ENCODE data around the gene TBRG1.

TBRG1 gene

DNA sequence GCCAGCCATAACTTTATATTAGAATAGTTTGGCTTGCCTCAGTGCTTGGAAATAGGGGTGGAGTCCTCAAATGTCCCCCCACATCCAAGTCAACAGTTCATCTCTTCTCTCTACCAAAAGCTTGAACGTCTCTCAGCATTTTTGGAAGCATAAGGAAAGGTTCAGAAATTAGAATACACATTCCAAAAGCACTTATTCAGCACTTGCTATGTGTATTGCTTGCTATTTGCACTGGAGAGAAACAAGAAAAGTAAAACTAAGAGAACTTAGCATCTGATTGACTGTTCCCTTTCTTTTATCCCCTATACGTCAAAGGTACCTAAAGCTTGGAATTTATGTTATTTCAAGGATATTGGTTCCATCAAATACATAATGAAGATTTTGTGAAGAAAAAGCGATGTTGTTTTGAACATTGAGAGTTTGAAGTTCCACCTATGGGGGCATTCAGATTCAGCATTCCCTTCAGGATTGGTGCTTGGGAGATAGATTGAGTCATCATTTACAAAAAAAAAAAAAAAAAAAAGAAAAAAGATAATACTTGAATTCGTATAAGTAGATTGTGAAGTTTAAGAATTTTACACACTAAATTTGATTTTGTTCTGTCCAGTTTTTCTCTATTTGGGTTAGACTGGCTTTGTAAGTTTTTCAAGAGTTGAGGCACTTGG is 1.3 kb downstream of the TBRG1 start:
- no peak for DNase-seq

DNA sequence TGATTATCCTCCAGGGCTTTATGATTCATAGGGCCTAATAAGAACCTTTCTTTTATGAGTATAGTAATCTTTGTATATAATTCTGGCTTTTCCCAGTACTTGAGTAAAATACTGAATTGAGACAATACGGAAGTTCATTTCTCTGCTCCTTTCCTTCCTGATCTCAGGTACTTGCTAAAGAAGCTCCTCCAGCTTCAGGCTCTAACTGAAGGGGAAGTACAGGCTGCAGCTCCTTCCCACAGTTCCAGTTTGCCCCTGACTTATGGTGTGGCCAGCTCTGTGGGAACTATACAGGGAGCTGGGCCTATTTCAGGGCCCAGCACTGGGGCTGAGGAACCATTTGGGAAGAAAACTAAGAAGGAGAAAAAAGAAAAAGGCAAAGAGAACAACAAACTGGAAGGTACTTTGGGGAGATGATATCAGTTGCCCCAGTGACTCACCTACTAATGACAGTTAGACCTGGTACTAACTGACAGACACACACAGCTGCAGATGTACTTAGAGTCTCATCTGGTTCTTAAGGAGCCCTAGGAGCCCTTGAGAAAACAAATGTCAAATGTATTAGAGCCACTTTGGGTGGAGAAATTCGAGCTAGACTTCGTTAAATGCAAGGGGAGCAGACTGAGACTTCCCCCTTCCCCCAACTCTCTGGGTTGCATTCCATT is 3.0 kb downstream of the TBRG1 start:
- DNase-seq: no peak

DNA sequence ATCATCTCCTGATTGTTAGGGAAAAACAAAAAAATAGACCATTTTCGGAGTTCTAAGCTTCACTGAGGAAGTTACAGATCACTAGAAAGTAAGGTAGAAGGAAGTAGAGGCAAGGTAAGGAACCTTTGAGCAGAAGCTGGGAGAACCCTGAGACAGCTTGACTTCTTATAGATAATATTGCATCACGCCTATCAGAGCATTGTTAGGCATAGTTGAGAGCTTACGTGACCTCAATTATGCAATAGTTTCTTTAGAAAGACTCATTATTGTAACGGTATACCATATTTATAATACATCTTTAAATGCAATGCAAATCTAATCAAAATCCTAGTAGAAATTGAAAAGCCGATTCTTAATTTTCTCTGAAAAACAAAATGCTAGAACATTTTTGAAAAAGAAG is 4.9 kb downstream of the TBRG1 start:
- DNase-seq: no peak

DNA sequence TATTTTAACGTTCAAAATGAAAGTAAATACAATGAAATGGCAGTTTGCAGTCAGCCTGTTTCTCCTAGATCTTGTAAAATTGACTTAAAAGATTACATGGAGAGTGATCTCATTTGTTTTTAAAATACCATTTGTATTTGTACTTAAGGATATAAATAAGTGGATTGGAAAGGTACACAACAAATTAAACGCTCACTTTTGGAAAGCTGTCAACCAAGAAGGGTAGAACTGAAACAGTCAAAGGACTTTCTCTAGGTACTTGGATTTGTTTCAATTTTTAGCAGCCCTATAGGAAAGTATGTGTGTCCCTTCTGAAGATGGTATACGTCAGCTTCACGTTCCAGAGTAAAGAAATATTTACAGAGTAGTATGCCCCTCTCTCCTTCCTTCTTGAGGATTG is 7.3 kb downstream of the TBRG1 start:
- DNase-seq: no peak

DNA sequence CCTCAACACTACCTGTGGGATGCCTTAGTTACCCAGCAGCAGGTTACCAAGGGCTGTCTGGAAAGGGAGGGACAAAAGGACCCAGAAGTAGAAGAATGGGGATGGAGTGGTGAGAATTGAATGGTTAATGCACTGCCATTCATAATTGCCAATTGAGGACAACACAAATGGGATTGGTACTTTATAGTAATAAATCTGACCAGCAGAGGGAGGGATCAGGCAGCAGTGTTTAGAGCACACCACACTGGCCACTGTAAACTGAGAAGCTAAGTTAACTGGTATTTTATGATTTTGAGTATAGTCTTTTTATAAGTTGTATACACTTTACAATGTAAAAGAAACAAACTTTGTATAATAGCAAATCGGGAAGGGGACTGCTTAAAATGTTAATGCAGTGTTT is 10.7 kb downstream of the TBRG1 start:
- DNase-seq: no peak

DNA sequence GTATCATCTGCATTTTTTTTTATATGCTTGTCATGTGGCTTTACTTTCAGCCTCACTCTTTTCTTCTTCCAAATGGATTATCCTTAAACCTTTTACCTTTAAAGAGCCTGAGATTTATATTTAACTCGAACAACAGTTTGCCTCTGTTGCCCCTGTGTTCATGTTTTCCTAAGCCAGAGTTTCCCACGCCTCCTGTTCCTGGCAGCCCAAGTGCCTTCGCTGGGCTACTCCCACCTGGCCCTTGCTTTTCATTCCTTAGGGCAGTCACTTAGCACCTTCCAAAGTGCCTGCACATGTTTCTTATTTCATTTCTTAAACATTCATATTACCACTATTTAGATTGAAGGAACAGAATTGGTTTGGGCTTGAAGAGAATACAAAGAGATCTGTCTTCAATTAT is 13.3 kb downstream of the TBRG1 start:
- no peak for DNase-seq

DNA sequence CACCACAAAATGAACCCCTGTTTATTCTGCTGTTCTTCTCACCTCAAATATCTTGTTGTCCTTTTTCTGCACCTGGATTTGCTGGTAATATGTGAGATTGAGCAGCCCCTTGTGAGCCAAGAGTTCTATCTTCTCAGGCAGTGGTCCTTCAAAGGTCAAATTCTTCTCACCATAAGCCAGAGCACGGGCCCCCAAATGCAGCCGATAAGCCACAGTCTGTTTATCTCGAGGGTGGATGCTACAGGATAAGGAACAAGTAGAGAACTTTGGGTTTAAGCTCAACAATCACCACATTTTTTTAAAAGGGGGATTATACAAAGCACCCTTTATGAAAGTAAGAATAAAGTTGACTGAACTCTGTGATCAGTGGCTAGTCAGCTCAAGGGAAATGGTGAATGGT is 15.8 kb downstream of the TBRG1 start:
- no peak for DNase-seq

DNA sequence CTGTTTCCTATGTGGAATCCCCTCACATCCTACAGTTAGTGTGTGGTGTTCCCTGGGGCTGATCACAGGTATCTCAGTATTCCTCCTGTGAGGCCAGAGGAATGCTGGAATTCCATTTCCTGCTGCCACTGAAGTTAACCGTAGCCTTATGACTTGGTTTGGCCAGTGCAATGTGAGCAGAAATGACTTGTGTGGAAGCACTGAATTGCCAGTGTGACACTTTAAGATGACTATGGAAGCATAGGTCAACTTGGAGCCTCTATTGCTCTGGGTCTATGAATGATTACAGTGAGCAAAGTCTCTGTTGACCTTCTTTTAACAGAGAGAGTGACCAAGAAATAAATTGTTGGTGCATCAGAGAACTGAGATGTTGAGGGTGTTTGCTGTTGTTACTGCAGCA is 16.5 kb downstream of the TBRG1 start:
- DNase-seq: no peak

DNA sequence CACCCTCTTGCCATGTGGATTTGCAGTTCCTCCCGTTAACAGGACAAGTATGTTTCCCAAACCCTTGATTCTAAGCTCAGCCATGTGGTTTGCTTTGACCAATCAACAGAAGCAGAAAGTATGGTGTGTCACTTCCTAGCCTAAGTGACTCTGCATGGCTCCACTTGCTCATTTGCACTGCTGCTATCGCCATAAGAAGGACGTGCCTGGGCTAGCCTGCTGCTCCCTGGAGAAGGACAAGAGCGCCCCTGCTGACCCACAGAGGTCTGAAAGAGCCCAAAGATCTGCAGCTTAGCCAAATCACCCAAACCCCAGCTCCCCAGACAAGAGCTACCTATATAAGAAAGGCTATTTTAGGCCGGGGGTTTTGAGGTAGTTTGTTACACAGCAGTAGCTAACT is 18.0 kb downstream of the TBRG1 start:
- no peak for DNase-seq

DNA sequence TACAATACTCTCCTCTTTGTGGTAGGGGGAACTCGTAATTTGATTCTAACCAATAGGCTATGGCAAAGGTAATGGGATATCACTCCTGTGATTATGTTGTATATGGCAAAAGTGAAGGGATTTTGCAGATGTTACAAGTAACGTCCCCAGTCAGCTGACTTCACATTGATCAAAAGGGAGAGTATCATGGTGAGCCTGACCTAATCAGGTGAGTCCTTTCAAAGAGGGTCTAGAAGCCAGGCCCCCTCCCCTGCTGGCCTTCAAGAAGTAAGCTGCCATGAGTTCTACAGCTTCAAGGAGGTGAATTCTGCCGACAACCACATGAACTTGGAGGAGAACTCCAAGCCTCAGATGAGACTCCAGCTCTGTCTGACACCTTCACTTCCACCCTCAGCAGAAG is 20.0 kb downstream of the TBRG1 start:
- DNase-seq: no peak

DNA sequence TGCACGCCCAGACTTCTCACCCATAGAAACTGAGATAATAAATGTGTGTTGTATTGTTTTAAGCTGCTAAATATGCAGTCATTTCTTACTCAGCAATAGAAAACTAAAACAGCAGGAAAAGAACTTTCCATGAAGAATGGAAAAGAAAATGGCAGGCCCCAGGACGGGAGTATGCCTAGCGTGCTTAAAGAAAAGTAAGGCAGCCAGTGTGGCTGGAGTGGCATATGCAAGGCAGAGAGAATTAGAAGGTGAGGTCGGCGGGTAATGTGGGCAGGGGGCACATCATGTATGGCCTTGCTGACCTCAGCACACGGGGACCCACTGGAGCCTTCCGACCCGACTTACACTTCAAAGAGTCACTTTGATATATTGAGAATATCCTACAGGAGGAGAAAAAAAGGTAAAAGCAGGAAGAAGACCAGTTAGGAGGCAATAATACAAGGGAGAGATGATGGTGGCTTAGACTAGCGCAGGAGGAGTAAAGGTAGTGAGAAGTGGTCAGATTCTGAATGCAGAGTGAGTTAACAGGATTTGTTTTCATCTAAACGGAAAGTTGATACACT is 20.5 kb downstream of the TBRG1 start:
- DNase-seq: no peak

DNA sequence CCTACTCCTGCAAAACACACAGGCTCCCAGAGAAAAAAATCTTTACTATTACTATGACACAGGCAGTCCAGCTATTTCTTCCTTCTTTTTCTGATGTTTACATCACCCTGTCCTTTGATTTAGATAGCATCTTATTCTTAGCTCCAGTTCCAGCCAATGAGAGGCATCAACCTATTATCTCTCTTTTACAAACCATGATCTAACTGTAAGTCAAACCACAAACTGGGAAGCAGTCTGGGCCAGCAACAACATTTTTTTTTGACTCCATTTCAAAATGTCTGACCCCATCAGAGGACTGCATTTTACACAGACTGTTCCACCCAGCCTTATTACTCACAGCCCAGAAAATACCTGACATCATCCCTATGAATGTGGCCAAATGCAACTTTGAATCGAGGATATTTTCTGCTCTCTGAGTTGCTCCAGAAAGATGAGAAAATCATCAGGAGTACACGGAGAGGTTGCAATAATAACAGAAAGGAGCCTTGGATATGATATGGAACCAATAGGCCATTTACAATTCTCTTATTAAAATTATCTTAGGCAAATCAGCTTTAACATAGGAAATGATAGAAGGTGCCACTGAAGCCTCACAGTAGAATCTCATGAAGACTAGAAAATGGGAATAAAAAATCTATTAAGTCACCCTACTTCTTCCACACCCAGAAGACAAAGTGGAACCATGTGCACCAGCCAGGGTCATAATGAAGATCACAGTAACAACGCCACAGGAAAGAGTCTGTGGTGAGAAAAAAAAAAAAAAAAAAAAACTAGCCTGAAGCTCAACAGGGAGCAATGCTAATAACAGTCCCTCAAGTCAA is 21.2 kb downstream of the TBRG1 start:
- no peak for DNase-seq

DNA sequence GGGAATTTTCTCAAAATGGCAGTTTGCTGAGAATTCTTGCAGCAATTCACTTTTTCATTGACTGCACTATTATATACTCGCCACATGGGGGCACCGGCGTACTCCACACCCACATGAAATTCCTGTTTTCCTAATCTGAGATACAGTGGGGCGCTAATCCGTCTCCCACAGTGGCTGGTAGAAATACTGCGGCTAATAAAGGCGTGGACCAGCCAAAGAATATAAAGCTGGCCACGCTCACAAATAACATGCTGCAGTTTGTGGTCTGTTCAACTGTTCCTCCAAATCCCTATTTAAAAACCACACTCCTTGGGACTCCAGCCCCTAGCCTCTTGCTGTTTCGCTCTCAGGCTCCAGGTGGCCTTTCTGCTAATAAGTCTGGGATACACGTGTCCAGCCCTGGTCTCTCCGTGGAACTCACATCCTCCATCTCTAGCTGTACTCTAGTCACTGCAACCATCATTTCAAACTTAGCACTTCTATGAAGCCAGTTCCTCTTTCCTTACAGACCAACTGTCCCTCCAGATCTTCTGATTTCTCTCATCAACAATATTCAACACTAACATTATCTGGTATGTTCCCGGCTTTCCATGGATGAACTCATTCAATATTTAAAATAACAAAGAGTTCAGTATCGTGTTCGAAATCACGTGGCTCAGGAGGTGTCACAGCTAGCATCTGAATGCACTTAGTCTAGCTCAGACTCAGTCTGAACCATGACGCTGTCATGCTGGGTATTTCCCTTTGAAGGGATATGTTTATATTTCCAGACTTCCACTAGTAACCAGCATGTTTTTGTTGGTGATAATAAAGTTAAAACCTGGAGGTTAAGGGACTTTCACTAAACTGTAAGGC is 22.0 kb downstream of the TBRG1 start:
- DNase-seq: peak; percentile 14

DNA sequence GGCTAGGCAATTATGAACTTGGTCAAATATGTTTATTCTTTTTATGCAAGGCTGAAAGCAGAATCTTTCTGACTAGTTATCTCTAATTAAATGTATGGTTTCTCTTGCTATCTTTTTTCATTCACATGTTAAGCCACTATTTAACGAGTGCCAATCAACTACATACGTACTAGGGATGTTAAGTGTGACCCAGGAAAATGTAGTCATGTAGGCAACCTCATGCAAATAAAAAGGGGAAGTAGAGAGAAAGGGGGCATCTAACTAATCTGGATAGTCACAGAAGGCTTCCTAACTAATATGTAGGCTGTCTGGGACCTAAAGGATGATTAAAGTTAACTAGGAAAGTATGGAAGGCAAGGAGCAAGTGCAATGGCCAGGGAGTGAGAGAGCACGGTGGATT is 23.5 kb downstream of the TBRG1 start:
- DNase-seq: no peak

DNA sequence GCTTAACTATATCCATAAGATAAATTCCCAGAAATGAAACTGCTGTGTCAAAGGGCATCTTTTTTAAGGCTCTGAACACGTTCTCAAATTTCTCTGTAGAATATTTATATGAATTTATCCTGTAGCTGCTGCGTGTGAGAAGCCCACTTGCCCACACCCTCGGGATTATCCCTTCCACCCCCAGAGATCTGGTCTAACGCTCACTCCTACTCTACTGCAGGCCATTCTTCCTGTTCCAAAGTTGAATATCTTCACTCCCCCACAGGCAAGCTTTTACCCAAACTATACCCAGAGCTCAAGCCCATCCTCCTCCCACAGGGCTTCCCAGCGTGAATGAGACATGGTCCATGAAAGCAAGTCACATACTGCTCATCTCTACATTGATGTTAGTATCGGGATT is 25.9 kb downstream of the TBRG1 start:
- no peak for DNase-seq

DNA sequence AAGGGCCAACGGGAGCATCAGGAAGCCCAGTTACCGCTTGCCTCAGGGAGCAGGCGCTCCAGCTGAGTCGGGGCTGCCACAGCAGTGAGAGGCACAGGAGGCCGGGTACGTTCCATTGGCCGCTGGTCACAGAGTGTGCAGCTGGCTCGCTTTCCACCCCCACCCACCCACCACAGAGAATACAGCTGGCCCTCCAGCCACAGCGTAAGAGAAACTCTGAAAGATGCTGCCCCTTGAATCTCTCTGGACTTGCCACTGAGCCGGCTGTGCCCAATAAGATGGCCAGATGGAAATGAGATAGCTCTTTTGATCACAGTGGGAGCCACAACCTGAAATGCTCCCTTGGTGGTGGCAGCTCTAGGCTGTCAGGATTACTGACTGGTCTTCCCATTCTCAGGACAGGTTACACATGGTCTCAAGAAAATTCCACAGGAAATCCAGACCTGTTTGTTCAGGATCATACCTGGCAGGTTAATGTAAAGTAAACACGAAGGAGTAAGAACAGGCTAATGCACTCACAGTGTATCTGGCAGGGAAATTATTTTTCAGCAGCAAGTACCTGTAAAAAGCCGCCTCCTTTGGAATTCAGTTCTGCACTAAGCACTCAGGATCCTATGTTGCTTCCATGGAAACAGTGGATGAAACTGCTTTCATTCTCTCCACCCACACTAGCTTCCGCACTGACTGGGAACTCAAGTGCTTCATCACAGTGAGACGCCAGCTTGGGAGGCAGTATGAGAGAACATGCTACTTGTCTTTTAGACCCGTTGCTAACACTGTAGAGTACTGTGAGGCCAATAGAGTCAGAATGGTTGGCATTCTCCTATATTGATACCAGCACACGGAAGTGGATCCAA is 34.3 kb downstream of the TBRG1 start:
- DNase-seq: no peak

DNA sequence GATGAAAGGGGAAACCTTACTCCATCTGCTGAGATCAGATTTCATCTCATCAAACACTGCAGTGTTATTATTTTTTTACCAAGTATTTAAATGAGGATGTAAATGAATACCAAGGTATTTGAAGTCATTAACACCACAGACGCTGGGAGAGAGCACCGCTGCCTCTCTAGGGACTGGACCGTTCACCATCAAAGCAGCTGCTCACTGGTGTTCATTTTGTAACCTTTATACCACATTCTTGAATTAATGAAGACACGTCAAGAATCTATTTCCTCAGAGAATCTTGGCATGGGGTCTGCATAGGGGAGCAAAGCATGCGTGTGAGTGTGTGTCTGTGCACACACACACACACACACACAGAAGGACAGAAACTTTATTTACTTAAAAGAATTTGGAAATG is 35.2 kb downstream of the TBRG1 start:
- DNase-seq: no peak

DNA sequence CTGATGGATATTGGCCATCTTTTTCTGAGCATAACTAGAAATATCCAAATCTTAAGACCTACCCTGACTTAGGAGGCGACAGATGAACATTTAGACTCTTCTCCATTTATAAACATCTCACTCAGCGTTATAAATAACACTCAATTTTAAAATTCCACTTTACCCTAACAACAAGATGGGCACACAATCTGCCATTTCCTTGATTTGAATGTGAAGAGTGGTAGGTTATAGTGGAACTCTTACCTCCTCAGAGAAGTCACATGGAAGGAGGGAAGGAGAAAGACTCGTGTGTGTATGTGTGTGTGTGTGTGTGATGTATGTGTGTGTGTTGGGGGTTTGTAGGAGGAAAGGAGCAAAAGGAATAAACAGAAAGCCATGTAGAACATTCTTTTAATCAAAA is 35.8 kb downstream of the TBRG1 start:
- no peak for DNase-seq

DNA sequence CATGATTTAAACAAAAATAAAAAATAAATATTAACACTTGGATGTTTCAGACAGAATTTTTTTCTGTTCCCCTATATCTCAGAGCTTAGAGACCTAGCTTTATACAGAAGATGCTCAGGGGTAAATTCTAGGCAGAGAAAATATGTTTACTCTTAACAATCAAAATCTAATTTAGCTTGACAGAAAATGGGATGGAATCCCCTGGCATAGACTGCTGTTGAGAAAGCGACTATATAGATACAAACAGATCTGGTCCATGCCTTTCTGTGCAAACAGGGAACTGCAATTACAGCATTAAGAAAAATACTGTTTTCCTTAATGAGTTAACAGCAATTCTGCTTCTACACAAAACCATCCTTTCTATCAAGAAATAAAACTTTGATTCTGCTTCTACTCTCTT is 36.3 kb downstream of the TBRG1 start:
- DNase-seq: no peak

DNA sequence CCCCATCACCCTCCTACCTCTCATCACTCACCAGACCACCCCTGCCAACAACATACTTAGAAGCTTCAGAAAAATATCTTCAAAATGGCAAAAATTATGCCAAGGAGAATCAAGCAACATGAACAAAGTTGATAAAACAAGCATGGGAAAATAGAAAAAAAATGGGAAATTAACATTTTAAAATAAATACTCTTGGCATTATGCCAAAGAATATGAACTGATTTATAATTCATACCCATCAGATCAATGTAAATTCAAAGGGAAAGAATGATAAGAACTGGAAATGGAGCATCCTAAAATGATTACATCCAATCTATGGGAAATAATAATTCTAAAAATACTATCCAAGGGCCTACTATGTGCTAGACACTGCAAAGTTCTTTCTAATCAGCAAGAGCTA is 38.9 kb downstream of the TBRG1 start:
- DNase-seq: no peak

DNA sequence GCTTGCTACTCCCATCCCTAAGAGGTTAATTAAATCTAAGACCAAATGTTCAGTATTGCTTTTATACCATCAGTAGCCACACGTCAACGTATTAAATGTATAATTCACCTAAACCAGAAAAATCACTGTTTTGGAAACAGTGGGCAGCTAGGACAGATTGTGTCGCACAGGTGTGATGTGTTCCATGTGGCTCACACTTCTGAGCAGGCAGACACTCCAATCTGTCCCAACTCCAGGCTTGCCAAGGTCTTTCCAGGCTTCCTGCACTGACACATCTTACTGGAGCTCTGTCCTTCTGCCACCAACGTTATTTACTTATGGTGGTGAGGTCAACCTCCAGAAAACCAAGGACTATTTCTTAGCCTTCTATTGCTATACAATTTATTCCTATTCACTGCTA is 39.4 kb downstream of the TBRG1 start:
- no peak for DNase-seq

DNA sequence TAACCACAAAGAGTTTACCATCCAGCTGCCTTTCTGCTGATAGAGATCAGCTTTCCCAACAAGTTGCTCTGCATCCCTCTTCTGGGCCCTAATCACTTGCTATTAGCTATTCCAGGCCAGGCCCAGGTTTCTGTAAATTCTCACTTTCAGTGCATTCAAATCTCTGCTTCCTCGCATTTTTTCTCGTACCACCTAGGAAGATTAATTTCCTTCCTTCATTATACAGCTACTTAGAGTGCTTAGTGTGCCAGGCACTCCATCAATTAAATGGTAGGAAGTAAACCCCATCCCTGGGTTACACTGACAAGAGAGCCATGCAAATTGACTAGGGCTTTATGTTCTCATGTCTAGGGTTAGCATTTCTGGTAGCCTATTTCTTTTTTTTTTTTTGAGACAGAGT is 41.2 kb downstream of the TBRG1 start:
- no peak for DNase-seq
